ENCODE measurements around the gene GRIP1.

Gene GRIP1

GRCh38 chr12:66409195-66409871 is 269.5 kb downstream of the GRIP1 start:
- H3K9me3 ChIP-seq (ENCODE audit: insufficient read depth, low read length): no peaks in the 10 kb centered on the region
- peak; percentile 57 for TF ChIP-seq CTCF (IDR thresholded peaks at IDR 0.05; ENCODE audit: insufficient read depth, low read length, poor library complexity, severe bottlenecking)
- no peak for TF ChIP-seq EZH2phosphoT487 (conservative IDR thresholded peaks at IDR 0.05; ENCODE audit: low read length)

GRCh38 chr12:66405395-66405794 is 273.5 kb downstream of the GRIP1 start:
- no peak overlapping the region for H3K4me2 ChIP-seq (ENCODE audit: low read depth, low read length, poor library complexity, severe bottlenecking)
- H3K27me3 ChIP-seq (ENCODE audit: low read length): no peaks in the 10 kb centered on the region
- no peak overlapping the region for H3K27ac ChIP-seq (ENCODE audit: low read depth, low read length)
- H2AFZ ChIP-seq (ENCODE audit: low read depth, low read length, severe bottlenecking): no peak overlapping the region
- H3K9me3 ChIP-seq (ENCODE audit: insufficient read depth, low read length): no peaks in the 10 kb centered on the region
- no peaks in the 10 kb centered on the region for H3K36me3 ChIP-seq (ENCODE audit: low read length)
- no peaks in the 10 kb centered on the region for H3K79me2 ChIP-seq (ENCODE audit: insufficient read depth, low read length)
- H3K9ac ChIP-seq (ENCODE audit: low read length): no peak overlapping the region
- H4K20me1 ChIP-seq (ENCODE audit: low read depth, low read length): no peaks in the 10 kb centered on the region
- no peaks in the 10 kb centered on the region for H3K9me2 ChIP-seq (replicated peaks; ENCODE audit: insufficient read depth, low read length)
- H3K4me3 ChIP-seq (ENCODE audit: insufficient read depth, low read length, poor library complexity, severe bottlenecking): no peak overlapping the region
- H3F3A ChIP-seq (ENCODE audit: insufficient read depth): no peaks in the 10 kb centered on the region
- no peak for TF ChIP-seq CTCF (IDR thresholded peaks at IDR 0.05; ENCODE audit: insufficient read depth, low read length, poor library complexity, severe bottlenecking)
- no peak for TF ChIP-seq EZH2phosphoT487 (conservative IDR thresholded peaks at IDR 0.05; ENCODE audit: low read length)

More at GRCh38 chr12:66409195-66409871, 269.5 kb downstream of the GRIP1 start:
- Histone ChIP-seq H3F3A (ENCODE audit: insufficient read depth) (no peaks in the 10 kb centered on the region), H3K4me3 (ENCODE audit: insufficient read depth, low read length, poor library complexity, severe bottlenecking) (no peak overlapping the region), H3K79me2 (ENCODE audit: insufficient read depth, low read length) (no peaks in the 10 kb centered on the region), H4K20me1 (ENCODE audit: low read depth, low read length) (no peaks in the 10 kb centered on the region), H3K9me2 (replicated peaks; ENCODE audit: insufficient read depth, low read length) (no peaks in the 10 kb centered on the region), H3K36me3 (ENCODE audit: low read length) (no peaks in the 10 kb centered on the region), H3K4me2 (ENCODE audit: low read depth, low read length, poor library complexity, severe bottlenecking) (no peak overlapping the region), H3K27ac (ENCODE audit: low read depth, low read length) (no peak overlapping the region), H3K27me3 (ENCODE audit: low read length) (no peaks in the 10 kb centered on the region), H2AFZ (ENCODE audit: low read depth, low read length, severe bottlenecking) (no peak overlapping the region), H3K9ac (ENCODE audit: low read length) (no peak overlapping the region)

- no peak for TF ChIP-seq CTCF (IDR thresholded peaks at IDR 0.05; ENCODE audit: insufficient read depth, low read length, poor library complexity, severe bottlenecking)
- TF ChIP-seq EZH2phosphoT487 (conservative IDR thresholded peaks at IDR 0.05; ENCODE audit: low read length): no peak
- no peak overlapping the region for H3K9ac ChIP-seq (ENCODE audit: low read length)
Measured at GRCh38 chr12:66403746-66404145, 275.1 kb downstream of the GRIP1 start.

More at GRCh38 chr12:66403746-66404145, 275.1 kb downstream of the GRIP1 start:
- Histone ChIP-seq H3K9me2 (replicated peaks; ENCODE audit: insufficient read depth, low read length) (no peaks in the 10 kb centered on the region), H3K9me3 (ENCODE audit: insufficient read depth, low read length) (no peaks in the 10 kb centered on the region), H4K20me1 (ENCODE audit: low read depth, low read length) (no peaks in the 10 kb centered on the region), H3K27ac (ENCODE audit: low read depth, low read length) (no peak overlapping the region), H3K79me2 (ENCODE audit: insufficient read depth, low read length) (no peaks in the 10 kb centered on the region), H3K4me2 (ENCODE audit: low read depth, low read length, poor library complexity, severe bottlenecking) (no peak overlapping the region), H2AFZ (ENCODE audit: low read depth, low read length, severe bottlenecking) (no peak overlapping the region), H3F3A (ENCODE audit: insufficient read depth) (no peaks in the 10 kb centered on the region), H3K36me3 (ENCODE audit: low read length) (no peaks in the 10 kb centered on the region), H3K4me3 (ENCODE audit: insufficient read depth, low read length, poor library complexity, severe bottlenecking) (no peak overlapping the region), H3K27me3 (ENCODE audit: low read length) (no peaks in the 10 kb centered on the region)

All from SU-DHL-6 (cell line).